DND-41 (cell line): ENCODE measurements around the gene GTF2H1.

ENCODE experiments used
- EZH2 ChIP-seq: IDR thresholded peaks from 3 replicates; pipeline ENCODE4 v1.6.1; 2012; ENCODE audit warnings: borderline replicate concordance, low read depth, mild to moderate bottlenecking, moderate library complexity, low read length, inconsistent platforms; ENCODE audit not compliant: severe bottlenecking
- TF ChIP-seq, protein P1 (sequence below): IDR thresholded peaks from 2 replicates; pipeline ENCODE4 v1.5.1; 2012; ENCODE audit warnings: borderline replicate concordance, low read length, moderate library complexity, mild to moderate bottlenecking; ENCODE audit not compliant: poor library complexity, severe bottlenecking; ENCODE audit errors: extremely low read depth

DNA sequence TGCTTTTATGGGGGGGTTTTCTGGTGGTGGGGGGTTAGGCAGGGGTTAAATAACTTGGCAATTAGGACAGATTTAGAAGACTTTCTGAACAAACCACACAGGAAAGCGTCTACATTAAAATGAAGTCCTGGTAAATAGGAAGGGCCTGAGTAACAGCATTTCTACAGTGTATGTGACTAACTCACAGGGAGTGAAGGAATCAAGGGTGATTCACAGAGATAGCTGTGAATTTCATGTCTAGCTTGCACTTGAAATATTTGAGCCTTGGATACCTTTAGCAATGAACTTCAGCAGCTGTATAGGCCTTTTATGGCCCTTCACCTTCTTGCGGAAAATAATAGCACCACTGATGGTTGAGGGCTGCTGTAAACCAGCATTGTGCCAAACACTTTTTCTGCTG is 45.9 kb downstream of the GTF2H1 start:
- TF ChIP-seq, protein P1, sequence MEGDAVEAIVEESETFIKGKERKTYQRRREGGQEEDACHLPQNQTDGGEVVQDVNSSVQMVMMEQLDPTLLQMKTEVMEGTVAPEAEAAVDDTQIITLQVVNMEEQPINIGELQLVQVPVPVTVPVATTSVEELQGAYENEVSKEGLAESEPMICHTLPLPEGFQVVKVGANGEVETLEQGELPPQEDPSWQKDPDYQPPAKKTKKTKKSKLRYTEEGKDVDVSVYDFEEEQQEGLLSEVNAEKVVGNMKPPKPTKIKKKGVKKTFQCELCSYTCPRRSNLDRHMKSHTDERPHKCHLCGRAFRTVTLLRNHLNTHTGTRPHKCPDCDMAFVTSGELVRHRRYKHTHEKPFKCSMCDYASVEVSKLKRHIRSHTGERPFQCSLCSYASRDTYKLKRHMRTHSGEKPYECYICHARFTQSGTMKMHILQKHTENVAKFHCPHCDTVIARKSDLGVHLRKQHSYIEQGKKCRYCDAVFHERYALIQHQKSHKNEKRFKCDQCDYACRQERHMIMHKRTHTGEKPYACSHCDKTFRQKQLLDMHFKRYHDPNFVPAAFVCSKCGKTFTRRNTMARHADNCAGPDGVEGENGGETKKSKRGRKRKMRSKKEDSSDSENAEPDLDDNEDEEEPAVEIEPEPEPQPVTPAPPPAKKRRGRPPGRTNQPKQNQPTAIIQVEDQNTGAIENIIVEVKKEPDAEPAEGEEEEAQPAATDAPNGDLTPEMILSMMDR, result no peak
- no peak for TF ChIP-seq EZH2
